Keratinocyte (primary cell): ENCODE measurements around the gene CENPS. TPM values are rescaled to one million over a fixed set of nuclear protein-coding genes. Genes with fewer than 3 reads are reported as not detected.

Experiments used
- DNase-seq: peaks from one replicate; pipeline ENCODE4 v3.0.0-alpha.2; 2011; ENCODE audit warnings: low read depth, missing footprints, low spot score
- FAIRE-seq: peaks from 2 replicates; lab custom pipeline; 2011; peaks lifted over from hg19 to GRCh38; lab: Jason Lieb, UNC
- H2AFZ ChIP-seq: 2 replicates; pipeline ENCODE4 v1.6.0; 2012; ENCODE audit warnings: low read length, control low read depth, inconsistent platforms; ENCODE audit not compliant: control insufficient read depth
- H3K27ac ChIP-seq: 2 replicates; pipeline ENCODE4 v1.5.1; 2011; ENCODE audit warnings: low read length; ENCODE audit not compliant: control insufficient read depth, insufficient read depth
- H3K27me3 ChIP-seq: 3 replicates; pipeline ENCODE4 v1.6.0; 2011; ENCODE audit warnings: low read length; ENCODE audit not compliant: control insufficient read depth, insufficient read depth; ENCODE audit errors: extremely low read depth
- H3K36me3 ChIP-seq, 2 experiments: 2 replicates in 1 of 2; 3 replicates in 1 of 2; pipeline ENCODE4 v1.5.1; 2011; ENCODE audit warnings: low read length in 2 of 2, mild to moderate bottlenecking in 1 of 2; ENCODE audit not compliant: control insufficient read depth in 2 of 2, insufficient read depth in 2 of 2; ENCODE audit errors: extremely low read depth in 1 of 2
- H3K4me1 ChIP-seq: 3 replicates; pipeline ENCODE4 v1.5.1; 2011; ENCODE audit warnings: low read length; ENCODE audit not compliant: control insufficient read depth, insufficient read depth; ENCODE audit errors: extremely low read depth
- H3K4me2 ChIP-seq: 3 replicates; pipeline ENCODE4 v1.6.0; 2011; ENCODE audit warnings: low read depth, low read length; ENCODE audit not compliant: control insufficient read depth, insufficient read depth; ENCODE audit errors: extremely low read depth
- H3K4me3 ChIP-seq, 3 experiments: fragments of 200-600 bp in 1 of 3; sonication (generic) in 1 of 3; 2 replicates in 2 of 3; 3 replicates in 1 of 3; pipeline ENCODE4 v1.5.1; 2011 to 2016; ENCODE audit warnings: low read length in 3 of 3, mild to moderate bottlenecking in 3 of 3, control low read depth in 2 of 3, inconsistent platforms in 1 of 3, low read depth in 1 of 3, mixed read lengths in 1 of 3, mixed run types in 1 of 3, moderate library complexity in 1 of 3; ENCODE audit not compliant: control insufficient read depth in 2 of 3, insufficient read depth in 2 of 3; ENCODE audit errors: extremely low read depth in 1 of 3
- H3K79me2 ChIP-seq: 2 replicates; pipeline ENCODE4 v1.6.0; 2012; ENCODE audit warnings: low read length; ENCODE audit not compliant: control insufficient read depth, insufficient read depth
- H3K9ac ChIP-seq: 3 replicates; pipeline ENCODE4 v1.6.0; 2011; ENCODE audit warnings: low read length; ENCODE audit not compliant: control insufficient read depth, insufficient read depth; ENCODE audit errors: extremely low read depth
- H3K9me1 ChIP-seq: 3 replicates; pipeline ENCODE4 v1.6.0; 2011; ENCODE audit warnings: low read length; ENCODE audit not compliant: control insufficient read depth, insufficient read depth; ENCODE audit errors: extremely low read depth
- H3K9me3 ChIP-seq: 2 replicates; pipeline ENCODE4 v1.5.1; 2012; ENCODE audit warnings: low read depth, low read length; ENCODE audit not compliant: control insufficient read depth
- H4K20me1 ChIP-seq: 3 replicates; pipeline ENCODE4 v1.6.0; 2011; ENCODE audit warnings: low read length; ENCODE audit not compliant: control insufficient read depth, insufficient read depth; ENCODE audit errors: extremely low read depth
- CTCF ChIP-seq, 3 experiments: IDR thresholded peaks in 1 of 3; conservative IDR thresholded peaks in 1 of 3; optimal IDR thresholded peaks in 1 of 3; 2 replicates in 2 of 3; 3 replicates in 1 of 3; pipeline versions ENCODE3 to v1.5.1; 2011; ENCODE audit warnings: low read length in 3 of 3, mild to moderate bottlenecking in 3 of 3, moderate library complexity in 2 of 3, control low read depth in 1 of 3, inconsistent platforms in 1 of 3; ENCODE audit not compliant: insufficient read depth in 2 of 3; ENCODE audit errors: extremely low read depth in 1 of 3
- EZH2 ChIP-seq: IDR thresholded peaks from one replicate; pipeline ENCODE4 v1.6.1; 2012; ENCODE audit warnings: inconsistent platforms, mild to moderate bottlenecking, low read length, moderate library complexity
- dilution Hi-C: fragments of 300-500 bp; cut with MboI; formaldehyde crosslinking; loops from one replicate; pipeline ENCODE4 v1.7.0; 2020; ENCODE audit warnings: low sequenced_read_pairs; ENCODE audit not compliant: extremely low pct_ligation_motif_present
- polyA plus RNA-seq, 5 experiments: library from polyadenylated mRNA; depleted of rRNA in 3 of 5; stranded (reverse) in 3 of 5; stranded (forward) in 1 of 5; unstranded in 1 of 5; fragments of >200 nt; gene quantifications; 1 replicate in 1 of 5; 2 replicates in 3 of 5; 3 replicates in 1 of 5; pipeline versions ENCODE4 v1.2.1 to v1.2.3, GENCODE V29; 2011 to 2012; ENCODE audit warnings: missing spikeins in 2 of 5, low read depth in 1 of 5, low replicate concordance in 1 of 5

CENPS gene
- polyA plus RNA-seq, 1 donor (not counting 4 experiments of a cell fraction or from before 2014, with no cell fraction given), result 10.3 TPM

- Histone ChIP-seq H3K27ac (peak overlapping the region; percentile 53), H3K9me3 (no peaks in the 10 kb centered on the region), H3K9ac (peak overlapping the region; percentile 35), H3K79me2 (peaks cover 82% of the 10 kb centered on the region), H3K27me3 (no peaks in the 10 kb centered on the region), H3K9me1 (no peaks in the 10 kb centered on the region), H3K4me1 (peaks cover 17% of the 10 kb centered on the region), H3K4me2 (peak overlapping the region; percentile 63), H2AFZ (peak overlapping the region; percentile 56), H4K20me1 (no peaks in the 10 kb centered on the region), H3K4me3 (peak overlapping the region in 1 of 3 experiments; percentile 7), H3K36me3 (peaks cover 0 to 5% of the 10 kb centered on the region in 2 experiments)
- DNase-seq, result no peak
- TF ChIP-seq EZH2 (no peak), CTCF (optimal IDR thresholded peaks at IDR 0.05 in 1 of 3, IDR thresholded peaks at IDR 0.05 in 1 of 3, conservative IDR thresholded peaks at IDR 0.05 in 1 of 3; ENCODE audit: extremely low read depth in 1 of 3, insufficient read depth in 2 of 3, low read length in 3 of 3) (no peak)
- dilution Hi-C loops, result no loop called here
- FAIRE-seq, result no peak
Measured at GRCh38 chr1:10479296-10479695, 49.1 kb downstream of the CENPS start.

- Histone ChIP-seq H3K36me3 (peaks cover 0 to 5% of the 10 kb centered on the region in 2 experiments), H3K9me1 (no peaks in the 10 kb centered on the region), H3K4me3 (no peak overlapping the region), H3K79me2 (peaks cover 89% of the 10 kb centered on the region), H4K20me1 (no peaks in the 10 kb centered on the region), H3K4me1 (peaks cover 16% of the 10 kb centered on the region), H3K27ac (no peak overlapping the region), H3K27me3 (no peaks in the 10 kb centered on the region), H3K4me2 (no peak overlapping the region), H3K9ac (no peak overlapping the region), H3K9me3 (no peaks in the 10 kb centered on the region), H2AFZ (no peak overlapping the region)
- DNase-seq, result no peak
- no peak for TF ChIP-seq EZH2
- no peak for TF ChIP-seq CTCF (optimal IDR thresholded peaks at IDR 0.05 in 1 of 3, IDR thresholded peaks at IDR 0.05 in 1 of 3, conservative IDR thresholded peaks at IDR 0.05 in 1 of 3; ENCODE audit: extremely low read depth in 1 of 3, insufficient read depth in 2 of 3, low read length in 3 of 3)
- no peak for FAIRE-seq
- dilution Hi-C loops, result no loop called here
Measured at GRCh38 chr1:10480614-10481013, 50.4 kb downstream of the CENPS start.
